HepG2 (cell line): ENCODE data around the gene RINL. TPM values are rescaled to one million over a fixed set of nuclear protein-coding genes. Genes with fewer than 3 reads are reported as not detected.

Source experiments
- ATAC-seq: fragments of 200-7000 bp; cut with Tn5 transposase; 3 replicates; pipeline ENCODE4 v1.9.1; 2020; ENCODE audit warnings: mild to moderate bottlenecking, moderate library complexity
- BruUV-seq: library from RNA; stranded (reverse); fragments of 400-500 nt; replicated peaks from 2 replicates; lab custom pipeline; 2021; lab: Mats Ljungman, UMichigan
- CTCF ChIA-PET: fragments of 300-600 bp; formaldehyde crosslinking; extraction: SDS; loops from one replicate; lab custom pipeline; 2021; ENCODE audit warnings: low total read pairs, inconsistent platforms, low intra/inter-chr PET ratio; lab: Yijun Ruan, JAX
- POLR2A ChIA-PET: fragments of 350-600 bp; sonication (Branson Sonifier 250); formaldehyde crosslinking; loops from one replicate; lab custom pipeline; 2020; ENCODE audit warnings: antibody characterized with exemption, inconsistent platforms; lab: Yijun Ruan, JAX
- DNase-seq: peaks from one replicate; pipeline ENCODE4 v3.0.0-alpha.2; 2015; ENCODE audit warnings: low spot score
- FAIRE-seq: peaks from 3 replicates; lab custom pipeline; 2011; peaks lifted over from hg19 to GRCh38; lab: Jason Lieb, UNC
- H2AFZ ChIP-seq: one replicate; pipeline ENCODE4 v1.6.1; 2011; ENCODE audit warnings: low read length, inconsistent platforms
- H3K27ac ChIP-seq: fragments of 300-600 bp; 3 replicates; pipeline ENCODE4 v1.8.0; 2011; ENCODE audit warnings: mixed run types, mild to moderate bottlenecking, mixed read lengths, low read length, inconsistent platforms; ENCODE audit not compliant: insufficient read depth; ENCODE audit errors: extremely low read length
- H3K27me3 ChIP-seq, 2 experiments: fragments of 200-600 bp in 1 of 2; 2 replicates in 1 of 2; 3 replicates in 1 of 2; pipeline versions ENCODE4 v1.6.0 to v1.8.0; 2011; ENCODE audit warnings: low read length in 2 of 2, mild to moderate bottlenecking in 2 of 2, moderate library complexity in 2 of 2, inconsistent platforms in 1 of 2; ENCODE audit not compliant: insufficient read depth in 2 of 2, control insufficient read depth in 1 of 2
- H3K36me3 ChIP-seq, 2 experiments: fragments of 200-600 bp in 1 of 2; replicated peaks in 1 of 2; 2 replicates in 1 of 2; 3 replicates in 1 of 2; pipeline versions ENCODE4 v1.5.1 to v1.8.0; 2011; ENCODE audit warnings: low read length in 2 of 2, inconsistent platforms in 1 of 2; ENCODE audit not compliant: insufficient read depth in 2 of 2, control insufficient read depth in 1 of 2
- H3K4me1 ChIP-seq: 2 replicates; pipeline ENCODE4 v1.5.1; 2012; ENCODE audit warnings: low read length, inconsistent platforms; ENCODE audit not compliant: insufficient read depth
- H3K4me2 ChIP-seq: 2 replicates; pipeline ENCODE4 v1.6.0; 2011; ENCODE audit warnings: low read depth, low read length, inconsistent platforms
- H3K4me3 ChIP-seq, 3 experiments: fragments of 200-600 bp in 1 of 3; sonication (generic), shearing (Covaris generic) in 1 of 3; replicated peaks in 1 of 3; 2 replicates each; pipeline ENCODE4 v1.5.1; 2011 to 2016; ENCODE audit warnings: low read length in 3 of 3, inconsistent platforms in 2 of 3, low read depth in 2 of 3, mild to moderate bottlenecking in 2 of 3, control low read depth in 1 of 3, mixed read lengths in 1 of 3; ENCODE audit not compliant: insufficient read depth in 1 of 3
- H3K79me2 ChIP-seq: one replicate; pipeline ENCODE4 v1.6.1; 2011; ENCODE audit warnings: low read length, inconsistent platforms; ENCODE audit not compliant: insufficient read depth
- H3K9ac ChIP-seq: 2 replicates; pipeline ENCODE4 v1.6.0; 2011; ENCODE audit warnings: mild to moderate bottlenecking, low read depth, low read length, inconsistent platforms; ENCODE audit not compliant: insufficient read depth
- H3K9me3 ChIP-seq: 2 replicates; pipeline ENCODE4 v1.5.1; 2012; ENCODE audit warnings: mild to moderate bottlenecking, low read length
- H4K20me1 ChIP-seq: 2 replicates; pipeline ENCODE4 v1.6.0; 2011; ENCODE audit warnings: inconsistent platforms, mild to moderate bottlenecking, low read length, moderate library complexity; ENCODE audit not compliant: insufficient read depth
- ARNT ChIP-seq: fragments of 450-650 bp; IDR thresholded peaks from 2 replicates; pipeline ENCODE4 v1.6.1; 2017
- HNRNPL ChIP-seq: fragments of 200-400 bp; formaldehyde crosslinking; IDR thresholded peaks from 2 replicates; pipeline ENCODE4 v1.6.1; 2017; ENCODE audit warnings: mild to moderate bottlenecking, low read depth, low read length
- MXI1 ChIP-seq: IDR thresholded peaks from 3 replicates; pipeline ENCODE4 v1.6.1; 2012; ENCODE audit warnings: low read depth, low read length, inconsistent platforms, borderline replicate concordance
- NRL ChIP-seq: sonication (generic); formaldehyde crosslinking; IDR thresholded peaks from 2 replicates; pipeline ENCODE4 v1.5.0; 2020; ENCODE audit warnings: missing genetic modification reagents, mild to moderate bottlenecking, moderate library complexity, borderline replicate concordance
- ZBTB33 ChIP-seq: sonication (generic); formaldehyde crosslinking; IDR thresholded peaks from 2 replicates; pipeline ENCODE4 v1.4.0; 2020; ENCODE audit warnings: missing genetic modification reagents
- ZNF556 ChIP-seq: sonication (generic); formaldehyde crosslinking; IDR thresholded peaks from 2 replicates; pipeline ENCODE4 v1.4.0; 2020; ENCODE audit warnings: mild to moderate bottlenecking, missing genetic modification reagents, borderline replicate concordance
- ZNF629 ChIP-seq: sonication (generic); formaldehyde crosslinking; conservative IDR thresholded peaks from 2 replicates; pipeline ENCODE4 v1.5.0; 2020; ENCODE audit warnings: missing genetic modification reagents
- ZNF747 ChIP-seq: sonication (generic); formaldehyde crosslinking; IDR thresholded peaks from 2 replicates; pipeline ENCODE4 v1.8.1; 2023; ENCODE audit warnings: missing genetic modification reagents, mild to moderate bottlenecking, borderline replicate concordance
- WGBS: methylation state at CpG from one replicate; pipeline ENCODE4 v1.1.6; 2017; ENCODE audit warnings: low lambda C conversion rate; 5-methylcytosine and 5-hydroxymethylcytosine counted together
- in situ Hi-C: cut with HindIII; loops from 2 replicates; pipeline ENCODE4 v1.10.0; 2017; ENCODE audit warnings: low pct_unique_long_range_greater_than_20kb; ENCODE audit not compliant: extremely low pct_ligation_motif_present
- intact Hi-C: fragments of 100-400 bp; cut with micrococcal nuclease; formaldehyde crosslinking; loops from one replicate; pipeline ENCODE4 v1.10.0; 2022; ENCODE audit not compliant: unreplicated experiment
- polyA plus RNA-seq, 8 experiments: library from polyadenylated mRNA; depleted of rRNA in 3 of 8; stranded (reverse) in 7 of 8; unstranded in 1 of 8; fragments of >200 nt; fragmentation: Illumina TruSeq in 4 of 8; extraction: Trizol in 4 of 8; gene quantifications; 2 replicates each; pipeline versions ENCODE4 v1.2.1 to v1.2.3, GENCODE V29; 2011 to 2016; ENCODE audit warnings: low read depth in 4 of 8, missing spikeins in 1 of 8, mixed read lengths in 1 of 8; ENCODE audit not compliant: insufficient read depth in 1 of 8
- total RNA-seq, 5 experiments: library from RNA; depleted of rRNA; stranded (reverse); fragments of >200 nt; fragmentation: Illumina TruSeq; extraction: Trizol; gene quantifications; 2 replicates each; pipeline ENCODE4 v1.2.3, GENCODE V29; 2016; ENCODE audit warnings: low read depth in 1 of 5

The RINL gene
- total and polyA plus RNA-seq, 2 of the 13 experiments (the other 11 are each of a cell fraction or from before 2014, with no cell fraction given) = 11.4 to 18.0 TPM

DNA sequence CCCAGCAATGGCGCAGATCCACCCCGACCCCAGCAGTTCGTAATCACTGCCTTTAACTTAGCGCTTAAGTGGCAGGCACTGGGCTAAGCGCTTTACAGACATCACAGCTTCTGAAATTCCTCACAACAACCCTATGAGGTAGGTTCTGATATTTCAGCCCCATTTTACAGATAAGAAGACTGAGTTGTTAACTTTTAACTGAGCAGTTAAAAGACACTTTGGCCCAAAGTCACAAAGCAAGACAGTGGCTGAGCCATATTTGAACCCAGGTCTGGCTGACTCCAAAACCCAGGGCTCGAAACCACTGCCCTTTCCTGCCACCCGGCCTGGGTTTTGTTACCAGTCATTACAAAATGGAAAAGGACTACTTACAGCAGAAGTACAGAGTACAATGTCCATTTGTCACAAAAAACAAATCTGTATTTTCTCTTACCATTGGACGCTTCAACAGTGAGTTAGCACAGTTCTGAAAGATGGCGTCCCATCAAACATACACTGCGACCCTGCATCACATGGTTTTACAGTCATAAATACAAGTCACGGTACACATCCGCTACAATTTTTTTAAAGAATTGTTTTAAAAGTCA lies 36.8 kb downstream of the RINL start (continued):
- TF ChIP-seq ZBTB33 (CRISPR knock-in tag) (peak; percentile 32; the same call in 1 of the 2 replicates), MXI1 (no peak), NRL (CRISPR knock-in tag) (no peak), ZNF556 (CRISPR knock-in tag) (no peak), ARNT (no peak), ZNF629 (peak; percentile 86)

DNA sequence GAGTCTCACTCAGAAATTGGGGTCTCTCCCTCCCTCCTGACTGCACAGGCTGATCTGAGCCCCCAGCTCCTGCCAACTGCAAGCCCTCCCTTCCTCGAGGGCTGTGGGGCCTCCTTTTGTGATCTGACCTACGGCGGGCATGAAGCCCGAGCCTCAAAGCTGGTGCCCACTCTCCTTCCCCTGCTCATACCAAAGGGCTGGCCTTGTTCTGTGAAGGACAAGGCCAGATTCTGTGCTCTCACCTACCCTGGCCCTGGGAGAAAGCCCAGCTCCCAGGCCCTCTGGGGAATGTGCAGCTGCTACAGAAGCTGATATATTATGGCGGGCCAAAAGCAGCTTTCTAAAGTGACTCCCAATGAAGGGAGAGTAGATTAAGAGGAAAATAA lies 37.5 kb downstream of the RINL start:
- peaks cover 33% of the 10 kb centered on the region for H3K79me2 ChIP-seq
- no peak for TF ChIP-seq ZNF747 (CRISPR knock-in tag)
- 0 out of 2 replicates have a peak, but pooled peaks have one; percentile 46 for TF ChIP-seq HNRNPL
- H2AFZ ChIP-seq = no peak overlapping the region
- peaks cover 48 to 96% of the 10 kb centered on the region in 2 experiments for H3K36me3 ChIP-seq
- peaks cover 40% of the 10 kb centered on the region for H4K20me1 ChIP-seq
- FAIRE-seq = no peak
- H3K9me3 ChIP-seq = no peaks in the 10 kb centered on the region
- no peak overlapping the region for H3K9ac ChIP-seq
- ChIA-PET CTCF (no interaction called here), POLR2A (interaction anchor here (0.8 to 4.4 kb wide), 4 partner anchors 9 to 107 kb away, joined by 3 to 42 read pairs (median 12); partner anchors contain the start of genes ECH1 and HNRNPL)
- no TSS peak for BruUV-seq
- H3K27me3 ChIP-seq = no peaks in the 10 kb centered on the region
- H3K4me3 ChIP-seq = no peak overlapping the region
- peaks cover 87% of the 10 kb centered on the region for H3K4me1 ChIP-seq
- DNase-seq = no peak
- 95% methylated on average over 4 of the region's 5 CpGs for WGBS
- in situ Hi-C loops = no loop called here
- no peak for ATAC-seq
- intact Hi-C loops = no loop called here
- H3K4me2 ChIP-seq = no peak overlapping the region
- no peak overlapping the region for H3K27ac ChIP-seq
